Stromal cell of bone marrow (primary cell): Measurements from ENCODE around the gene TMEM170B.
"Not testable (repeated sequence)": the region's sequence is repeated elsewhere in the genome, so short reads cannot be mapped to it uniquely, and the experiment has no call there.

Experiments used
- DNase-seq: peaks from one replicate; pipeline ENCODE4 v3.0.0-alpha.2; 2012; ENCODE audit warnings: low read depth

TMEM170B gene

GRCh38 chr6:11528996-11529395 is 8.6 kb upstream of the TMEM170B start:
- DNase-seq = no peak

GRCh38 chr6:11532097-11532496 is 5.5 kb upstream of the TMEM170B start:
- DNase-seq = no peak

- no peak for DNase-seq
These were observed 3.0 kb upstream of the TMEM170B start for GRCh38 chr6:11534561-11534960.

GRCh38 chr6:11535801-11536230 is 1.7 kb upstream of the TMEM170B start:
- no peak for DNase-seq

GRCh38 chr6:11536795-11537194 is 754 bp upstream of the TMEM170B start:
- no peak for DNase-seq

GRCh38 chr6:11538052-11538818 is 686 bp downstream of the TMEM170B start:
- DNase-seq = no peak

GRCh38 chr6:11538819-11539468 is 1.4 kb downstream of the TMEM170B start:
- no peak for DNase-seq

- DNase-seq = no peak
These were observed 5.3 kb downstream of the TMEM170B start for GRCh38 chr6:11542863-11543262.

- DNase-seq = no peak
These were observed 6.5 kb downstream of the TMEM170B start for GRCh38 chr6:11543919-11544518.

- not testable (repeated sequence) for DNase-seq
These were observed 10.3 kb downstream of the TMEM170B start for GRCh38 chr6:11547846-11548245.

GRCh38 chr6:11548578-11548977 is 11.0 kb downstream of the TMEM170B start:
- DNase-seq = not testable (repeated sequence)

GRCh38 chr6:11551053-11551452 is 13.5 kb downstream of the TMEM170B start:
- no peak for DNase-seq

GRCh38 chr6:11552442-11552841 is 14.9 kb downstream of the TMEM170B start:
- DNase-seq = no peak

GRCh38 chr6:11553824-11554223 is 16.3 kb downstream of the TMEM170B start:
- DNase-seq = no peak

GRCh38 chr6:11556309-11556708 is 18.8 kb downstream of the TMEM170B start:
- no peak for DNase-seq

- DNase-seq = no peak
These were observed 26.2 kb downstream of the TMEM170B start for GRCh38 chr6:11563793-11564192.

- DNase-seq = no peak
These were observed 29.1 kb downstream of the TMEM170B start for GRCh38 chr6:11566609-11567008.

GRCh38 chr6:11571073-11571472 is 33.5 kb downstream of the TMEM170B start:
- DNase-seq = no peak

GRCh38 chr6:11575408-11576033 is 38.0 kb downstream of the TMEM170B start:
- DNase-seq = peak; percentile 48

- no peak for DNase-seq
These were observed 43.3 kb downstream of the TMEM170B start for GRCh38 chr6:11580686-11581405.

GRCh38 chr6:11584244-11584643 is 46.7 kb downstream of the TMEM170B start:
- DNase-seq = no peak

GRCh38 chr6:11585426-11586016 is 48.0 kb downstream of the TMEM170B start:
- peak; percentile 40 for DNase-seq
